CD4-positive, alpha-beta T cell treated with Interleukin-21 for 1 hour (primary cell): ENCODE data around the gene CNOT3.
"Not testable (repeated sequence)": the region's sequence is repeated elsewhere in the genome, so short reads cannot be mapped to it uniquely, and the experiment has no call there.

Experiments
- DNase-seq: peaks from one replicate; pipeline ENCODE4 v3.0.0-alpha.2; 2020

CNOT3 gene

GRCh38 chr19:54137699-54138488 is at the start of gene CNOT3:
Gene CNOT3, plus strand, starts transcription at chr19:54137762. Its CDS starts 5,217 bp downstream, at chr19:54142979.
- DNase-seq = peak; percentile 51

GRCh38 chr19:54094426-54095000 is 43.0 kb upstream of the CNOT3 start:
- DNase-seq = no peak

- no peak for DNase-seq
Measured at GRCh38 chr19:54095136-54095858, 42.3 kb upstream of the CNOT3 start.

GRCh38 chr19:54095859-54096616 is 41.5 kb upstream of the CNOT3 start:
- peak; percentile 59 for DNase-seq

GRCh38 chr19:54096617-54097106 is 40.9 kb upstream of the CNOT3 start:
- peak; percentile 55 for DNase-seq

- DNase-seq = no peak
Measured at GRCh38 chr19:54099190-54099902, 38.2 kb upstream of the CNOT3 start.

- DNase-seq = not testable (repeated sequence)
Measured at GRCh38 chr19:54099903-54100255, 37.7 kb upstream of the CNOT3 start.

- no peak for DNase-seq
Measured at GRCh38 chr19:54100561-54100960, 37.0 kb upstream of the CNOT3 start, which contains the start of gene OSCAR. Gene OSCAR, minus strand, starts transcription at chr19:54100803. Its CDS starts 11 bp downstream, at chr19:54100792.

GRCh38 chr19:54102421-54103169 is 35.0 kb upstream of the CNOT3 start, which contains the start of gene NDUFA3:
Gene NDUFA3, plus strand, starts transcription at chr19:54102855. Its CDS starts 24 bp downstream, at chr19:54102879.
- peak; percentile 99 for DNase-seq

- no peak for DNase-seq
Measured at GRCh38 chr19:54104998-54105715, 32.4 kb upstream of the CNOT3 start.

- no peak for DNase-seq
Measured at GRCh38 chr19:54105796-54106195, 31.8 kb upstream of the CNOT3 start.

GRCh38 chr19:54106716-54107115 is 30.8 kb upstream of the CNOT3 start:
- DNase-seq = no peak

- DNase-seq = no peak
Measured at GRCh38 chr19:54107876-54108490, 29.6 kb upstream of the CNOT3 start.

GRCh38 chr19:54108496-54108895 is 29.1 kb upstream of the CNOT3 start:
- DNase-seq = no peak

- no peak for DNase-seq
Measured at GRCh38 chr19:54109651-54110050, 27.9 kb upstream of the CNOT3 start.

- peak; percentile 61 for DNase-seq
Measured at GRCh38 chr19:54114340-54115108, 23.0 kb upstream of the CNOT3 start.

GRCh38 chr19:54115109-54116063 is 22.2 kb upstream of the CNOT3 start, which contains the start of the genes PRPF31 and TFPT:
Gene PRPF31, plus strand, starts transcription at chr19:54115754. Its CDS starts 2,525 bp downstream, at chr19:54118279.
Gene TFPT, minus strand, starts transcription at chr19:54115657. Its CDS starts 388 bp downstream, at chr19:54115269.
- DNase-seq = peak; percentile 97

- no peak for DNase-seq
Measured at GRCh38 chr19:54121259-54121658, 16.3 kb upstream of the CNOT3 start.
